Erythroblast (primary cell): Measurements from ENCODE around the gene RTL10.

Experiments used
- GATA1 ChIP-seq: IDR thresholded peaks from 2 replicates; pipeline ENCODE4 v1.6.1; 2011; ENCODE audit warnings: low read depth, mild to moderate bottlenecking, control low read depth, low read length, moderate library complexity
- POLR2A ChIP-seq: IDR thresholded peaks from 2 replicates; pipeline ENCODE4 v1.6.1; 2011; ENCODE audit warnings: mild to moderate bottlenecking, low read length

GRCh38 chr22:19892925-19893324, 38.3 kb upstream of the RTL10 start:
- TF ChIP-seq POLR2A (no peak), GATA1 (no peak)
